IMR-90 (cell line): ENCODE results near the gene MICAL2. TPM values are rescaled to one million over a fixed set of nuclear protein-coding genes. Genes with fewer than 3 reads are reported as not detected.

Experiments
- ATAC-seq: fragments of 200-7000 bp; cut with Tn5 transposase; 2 replicates; pipeline ENCODE4 v1.9.1; 2020; ENCODE audit warnings: low read depth, mild to moderate bottlenecking, moderate library complexity
- BruUV-seq: library from RNA; stranded (reverse); fragments of 400-500 nt; replicated peaks from 2 replicates; lab custom pipeline; 2021; lab: Mats Ljungman, UMichigan
- CTCF ChIA-PET: fragments of 300-600 bp; formaldehyde crosslinking; extraction: SDS; loops from one replicate; lab custom pipeline; 2021; ENCODE audit warnings: antibody characterized with exemption; lab: Yijun Ruan, JAX
- POLR2A ChIA-PET: fragments of 300-600 bp; sonication (Branson Sonifier 250); formaldehyde crosslinking; loops from one replicate; lab custom pipeline; 2022; ENCODE audit warnings: antibody characterized with exemption; ENCODE audit not compliant: unreplicated experiment; lab: Charles Lee
- DNase-seq: peaks from one replicate; pipeline ENCODE4 v3.0.0; 2013
- H2AFZ ChIP-seq: replicated peaks from 2 replicates; pipeline ENCODE3; 2013; ENCODE audit warnings: low read length, mild to moderate bottlenecking; ENCODE audit not compliant: poor library complexity
- H2AK5ac ChIP-seq: 2 replicates; pipeline ENCODE4 v1.6.1; 2013; ENCODE audit warnings: low read depth, low read length, inconsistent platforms
- H2AK9ac ChIP-seq: replicated peaks from 2 replicates; pipeline ENCODE3; 2013; ENCODE audit warnings: mild to moderate bottlenecking, low read depth, low read length, moderate library complexity; ENCODE audit not compliant: poor library complexity
- H2BK120ac ChIP-seq: 2 replicates; pipeline ENCODE4 v1.6.1; 2013; ENCODE audit warnings: low read depth, low read length, inconsistent platforms
- H2BK15ac ChIP-seq: 3 replicates; pipeline ENCODE4 v1.6.1; 2013; ENCODE audit warnings: low read depth, low read length, inconsistent platforms
- H2BK20ac ChIP-seq: 2 replicates; pipeline ENCODE4 v1.6.1; 2013; ENCODE audit warnings: low read depth, mild to moderate bottlenecking, inconsistent platforms, low read length, moderate library complexity
- H2BK5ac ChIP-seq: 2 replicates; pipeline ENCODE4 v1.6.1; 2013; ENCODE audit warnings: mild to moderate bottlenecking, low read depth, low read length, inconsistent platforms; ENCODE audit not compliant: poor library complexity, severe bottlenecking
- H3K14ac ChIP-seq: replicated peaks from 2 replicates; pipeline ENCODE4 v1.6.1; 2013; ENCODE audit warnings: low read depth, low read length, inconsistent platforms
- H3K18ac ChIP-seq: 2 replicates; pipeline ENCODE4 v1.6.1; 2013; ENCODE audit warnings: low read depth, low read length, control low read depth
- H3K23ac ChIP-seq: 2 replicates; pipeline ENCODE4 v1.6.1; 2013; ENCODE audit warnings: low read depth, low read length, inconsistent platforms
- H3K27ac ChIP-seq: 2 replicates; pipeline ENCODE4 v1.5.1; 2013; ENCODE audit warnings: mild to moderate bottlenecking, control low read depth, low read length; ENCODE audit not compliant: insufficient read depth
- H3K27me3 ChIP-seq: 2 replicates; pipeline ENCODE4 v1.6.1; 2013; ENCODE audit warnings: low read length; ENCODE audit not compliant: control insufficient read depth, insufficient read depth
- H3K36me3 ChIP-seq: 2 replicates; pipeline ENCODE4 v1.6.1; 2013; ENCODE audit warnings: low read length, mixed read lengths; ENCODE audit not compliant: control insufficient read depth, insufficient read depth
- H3K4ac ChIP-seq: 2 replicates; pipeline ENCODE4 v1.6.1; 2013; ENCODE audit warnings: low read depth, low read length, inconsistent platforms
- H3K4me1 ChIP-seq: 2 replicates; pipeline ENCODE4 v1.6.1; 2013; ENCODE audit warnings: low read length, mixed read lengths; ENCODE audit not compliant: control insufficient read depth, insufficient read depth
- H3K4me2 ChIP-seq: 2 replicates; pipeline ENCODE4 v1.6.1; 2013; ENCODE audit warnings: low read depth, mild to moderate bottlenecking, control low read depth, low read length, moderate library complexity
- H3K4me3 ChIP-seq: 2 replicates; pipeline ENCODE4 v1.5.1; 2013; ENCODE audit warnings: low read depth, mild to moderate bottlenecking, control low read depth, low read length, moderate library complexity; ENCODE audit not compliant: insufficient read depth
- H3K56ac ChIP-seq: 2 replicates; pipeline ENCODE4 v1.6.1; 2013; ENCODE audit warnings: low read length, inconsistent platforms; ENCODE audit not compliant: insufficient read depth; ENCODE audit errors: extremely low read depth
- H3K79me1 ChIP-seq, 2 experiments: 2 replicates each; pipeline ENCODE4 v1.6.1; 2013; ENCODE audit warnings: low read length in 2 of 2, inconsistent platforms in 1 of 2, low read depth in 1 of 2
- H3K9ac ChIP-seq: 2 replicates; pipeline ENCODE4 v1.6.1; 2013; ENCODE audit warnings: low read depth, low read length, control low read depth
- H3K9me1 ChIP-seq: 2 replicates; pipeline ENCODE4 v1.6.1; 2013; ENCODE audit warnings: low read length, inconsistent platforms; ENCODE audit not compliant: insufficient read depth
- H3K9me3 ChIP-seq: 2 replicates; pipeline ENCODE4 v1.6.1; 2013; ENCODE audit warnings: low read length; ENCODE audit not compliant: control insufficient read depth, insufficient read depth
- H4K20me1 ChIP-seq: 2 replicates; pipeline ENCODE4 v1.6.1; 2013; ENCODE audit warnings: low read length, inconsistent platforms; ENCODE audit not compliant: insufficient read depth
- H4K5ac ChIP-seq: 2 replicates; pipeline ENCODE4 v1.6.1; 2013; ENCODE audit warnings: mild to moderate bottlenecking, low read depth, low read length, control low read depth
- H4K8ac ChIP-seq, 2 experiments: 2 replicates each; pipeline ENCODE4 v1.6.1; 2013; ENCODE audit warnings: low read depth in 2 of 2, low read length in 2 of 2, control low read depth in 1 of 2, inconsistent platforms in 1 of 2
- H4K91ac ChIP-seq: 2 replicates; pipeline ENCODE4 v1.6.1; 2013; ENCODE audit warnings: low read depth, low read length, inconsistent platforms; ENCODE audit not compliant: insufficient read depth
- CEBPB ChIP-seq: IDR thresholded peaks from 2 replicates; pipeline ENCODE4 v1.6.1; 2012; ENCODE audit warnings: low read depth, low read length, improper control_type of control experiment
- CHD1 ChIP-seq: IDR thresholded peaks from 2 replicates; pipeline ENCODE4 v1.6.1; 2012; ENCODE audit warnings: low read depth, low read length, improper control_type of control experiment
- FOS ChIP-seq: fragments of 150-350 bp; IDR thresholded peaks from 2 replicates; pipeline ENCODE4 v1.6.1; 2016; ENCODE audit warnings: low read depth, low read length
- MAZ ChIP-seq: IDR thresholded peaks from 2 replicates; pipeline ENCODE4 v1.6.1; 2012; ENCODE audit warnings: low read depth, mild to moderate bottlenecking, low read length, improper control_type of control experiment, moderate library complexity, borderline replicate concordance
- MXI1 ChIP-seq: IDR thresholded peaks from 2 replicates; pipeline ENCODE4 v1.6.1; 2012; ENCODE audit warnings: low read depth, mild to moderate bottlenecking, low read length, moderate library complexity, borderline replicate concordance
- NFE2L2 ChIP-seq: fragments of 150-350 bp; IDR thresholded peaks from 2 replicates; pipeline ENCODE4 v1.6.1; 2016; ENCODE audit warnings: low read depth, mild to moderate bottlenecking, low read length
- POLR2A ChIP-seq: IDR thresholded peaks from 2 replicates; pipeline ENCODE4 v1.6.1; 2012; ENCODE audit warnings: mild to moderate bottlenecking, low read depth, low read length
- SMC3 ChIP-seq: fragments of 150-350 bp; IDR thresholded peaks from 2 replicates; pipeline ENCODE4 v1.6.1; 2016; ENCODE audit warnings: low read depth, mild to moderate bottlenecking, antibody characterized with exemption, low read length, moderate library complexity
- WGBS, 2 experiments: methylation state at CpG; one replicate each; pipeline versions ENCODE4 v1.1.5 to v1.1.7; 2013; ENCODE audit warnings: missing lambda C conversion rate in 2 of 2; ENCODE audit not compliant: insufficient read length in 1 of 2; ENCODE audit errors: extremely low coverage in 2 of 2; 5-methylcytosine and 5-hydroxymethylcytosine counted together
- dilution Hi-C: fragments of 300-500 bp; cut with HindIII; formaldehyde crosslinking; loops from one replicate; pipeline ENCODE4 v1.14.3; 2018; ENCODE audit warnings: low sequenced_read_pairs; ENCODE audit not compliant: unreplicated experiment
- in situ Hi-C: fragments of 300-500 bp; cut with MboI; formaldehyde crosslinking; loops from 3 replicates; pipeline ENCODE4 v1.14.3; 2019; ENCODE audit warnings: low sequenced_read_pairs, inconsistent platforms, mixed read lengths
- intact Hi-C: fragments of 100-400 bp; cut with micrococcal nuclease; formaldehyde crosslinking; loops from 2 replicates; pipeline ENCODE4 v1.10.0; 2022
- polyA plus RNA-seq, 3 experiments: library from polyadenylated mRNA; depleted of rRNA; stranded (reverse); fragments of >200 nt; gene quantifications; 2 replicates each; pipeline ENCODE4 v1.2.3, GENCODE V29; 2012; ENCODE audit warnings: low replicate concordance in 1 of 3
- total RNA-seq: library from RNA; depleted of rRNA; stranded (reverse); fragments of >200 nt; gene quantifications from 2 replicates; pipeline ENCODE4 v1.2.3, GENCODE V29; 2012

Gene MICAL2
- total and polyA plus RNA-seq, 2 of the 4 experiments (the other 2 are of a cell fraction) = 170 to 336 TPM

DNA sequence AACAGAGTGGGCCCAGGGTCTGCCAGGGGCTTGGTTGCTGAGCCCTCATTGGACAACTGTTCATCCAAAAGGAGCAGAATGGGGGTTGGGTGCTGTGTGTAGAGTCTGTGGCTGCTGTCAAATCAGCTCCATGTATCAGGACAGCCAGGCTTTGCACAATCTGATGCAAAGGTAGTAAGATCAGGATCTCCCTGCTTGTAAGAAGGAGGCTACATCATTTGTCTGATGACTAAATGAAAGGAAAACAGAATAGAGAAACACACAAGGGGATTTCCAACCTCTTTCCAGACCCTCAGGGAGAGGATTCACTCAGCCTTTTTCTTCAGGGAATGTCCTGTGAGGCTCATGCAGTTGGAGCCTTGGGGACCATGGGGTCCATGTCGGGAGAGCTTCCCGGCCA lies 7.2 kb downstream of the MICAL2 start:
- peak overlapping the region; percentile 18; the same call in 1 of the 3 replicates for H2BK15ac ChIP-seq
- H3K27ac ChIP-seq = 0 out of 2 replicates have a peak overlapping the region, but pooled peaks have one; percentile 9
- peak overlapping the region; percentile 61 for H2AK9ac ChIP-seq
- no peak for TF ChIP-seq NFE2L2
- TF ChIP-seq SMC3 = no peak
- peak; percentile 78 for TF ChIP-seq CEBPB
- TF ChIP-seq POLR2A = 0 out of 2 replicates have a peak, but pooled peaks have one; percentile 36
- no peak for TF ChIP-seq MXI1
- no peak for TF ChIP-seq MAZ
- no peak for TF ChIP-seq CHD1
- no peak for TF ChIP-seq FOS
- peak overlapping the region; percentile 85; the same call in 1 of the 2 replicates for H3K23ac ChIP-seq
- no peak overlapping the region for H3K56ac ChIP-seq
- peak overlapping the region; percentile 22 for H2BK5ac ChIP-seq
- peak overlapping the region; percentile 11 for H2AFZ ChIP-seq
- peak overlapping the region; percentile 21 to 50; a peak in 3 of 4 replicates for H4K8ac ChIP-seq
- BruUV-seq = no TSS peak
- peaks cover 66% of the 10 kb centered on the region for H3K9me1 ChIP-seq
- H4K5ac ChIP-seq = peak overlapping the region; percentile 14; the same call in 1 of the 2 replicates
- peaks cover 12% of the 10 kb centered on the region for H3K36me3 ChIP-seq
- H3K27me3 ChIP-seq = no peaks in the 10 kb centered on the region
- peaks cover 65% of the 10 kb centered on the region for H3K4me1 ChIP-seq
- no peak for ATAC-seq
- H3K4me2 ChIP-seq = no peak overlapping the region
- no CpG with 5 or more reads among the region's 2 CpGs for WGBS, 2 experiments
- peaks cover 71% of the 10 kb centered on the region for H4K20me1 ChIP-seq
- intact Hi-C loops = no loop called here
- no peaks in the 10 kb centered on the region for H3K9me3 ChIP-seq
- DNase-seq = peak; percentile 76
- dilution Hi-C loops = no loop called here
- no peak overlapping the region for H3K9ac ChIP-seq
- no peak overlapping the region for H3K4me3 ChIP-seq
- ChIA-PET POLR2A (no interaction called here), CTCF (no interaction called here)
- H3K4ac ChIP-seq = peak overlapping the region; percentile 72
- peak overlapping the region; percentile 20 for H3K18ac ChIP-seq
- H2BK20ac ChIP-seq = peak overlapping the region; percentile 45; the same call in 1 of the 2 replicates
- H4K91ac ChIP-seq = peak overlapping the region; percentile 37
- H3K79me1 ChIP-seq = peaks cover 8 to 91% of the 10 kb centered on the region in 2 experiments
- in situ Hi-C loops = loop anchor here (10.0 kb wide), 1 partner anchor 117 kb away; no protein-coding TSS in a partner anchor
- H2AK5ac ChIP-seq = peak overlapping the region; percentile 69
- H2BK120ac ChIP-seq = peak overlapping the region; percentile 73
- peak overlapping the region; percentile 71 for H3K14ac ChIP-seq
